Esophagus muscularis mucosa (tissue), 3 donors: ENCODE results near the gene TSHR.

ENCODE experiments used
- CTCF ChIP-seq, 3 experiments: fragments of 200-600 bp in 2 of 3; fragments of 450-650 bp in 1 of 3; sonication (generic) in 2 of 3; IDR thresholded peaks; one replicate each; pipeline ENCODE4 v1.5.1; 2017 to 2019; ENCODE audit warnings: antibody characterized with exemption in 3 of 3, mild to moderate bottlenecking in 2 of 3, moderate library complexity in 1 of 3
- POLR2A ChIP-seq: fragments of 450-650 bp; IDR thresholded peaks from one replicate; pipeline ENCODE4 v1.6.1; 2017; ENCODE audit warnings: antibody characterized with exemption, moderate library complexity, mild to moderate bottlenecking, low read depth

- TF ChIP-seq CTCF (IDR thresholded peaks at IDR 0.05) (no peak), POLR2A (no peak)
Measured at GRCh38 chr14:81055971-81056370, 100.5 kb downstream of the TSHR start.
